Activated CD8-positive, alpha-beta memory T cell treated with anti-CD3 and anti-CD28 coated beads, Interleukin-2, amount 10 ng/mL, durations not matched to agents 7 days and 5 days (primary cell): Measurements from ENCODE around the gene DYRK2. TPM values are rescaled to one million over a fixed set of nuclear protein-coding genes. Genes with fewer than 3 reads are reported as not detected.

ENCODE experiments used
- ATAC-seq: fragments of 150-1000 bp; cut with Tn5 transposase; one replicate; pipeline ENCODE4 v1.10.0; 2021; ENCODE audit warnings: moderate library complexity
- CTCF ChIA-PET: fragments of 350-600 bp; sonication (Branson Sonifier 250); formaldehyde crosslinking; loops from one replicate; lab custom pipeline; 2021; ENCODE audit warnings: antibody characterized with exemption; lab: Charles Lee
- DNase-seq: peaks from one replicate; pipeline ENCODE4 v3.0.0-alpha.2; 2020
- H3K27ac Mint-ChIP-seq: one replicate; pipeline ENCODE4 v1.8.0; 2021; ENCODE audit warnings: mild to moderate bottlenecking, mixed read lengths
- H3K27me3 Mint-ChIP-seq: one replicate; pipeline ENCODE4 v1.8.0; 2021; ENCODE audit warnings: mixed read lengths
- H3K36me3 Mint-ChIP-seq: one replicate; pipeline ENCODE4 v1.8.0; 2021; ENCODE audit warnings: mild to moderate bottlenecking, mixed read lengths
- H3K4me1 Mint-ChIP-seq: one replicate; pipeline ENCODE4 v1.8.0; 2021; ENCODE audit warnings: mixed read lengths
- H3K4me3 Mint-ChIP-seq: one replicate; pipeline ENCODE4 v1.8.0; 2021; ENCODE audit warnings: mild to moderate bottlenecking, moderate library complexity, mixed read lengths
- H3K9me3 Mint-ChIP-seq: one replicate; pipeline ENCODE4 v1.8.0; 2022; ENCODE audit warnings: low read depth, mixed read lengths
- total RNA-seq, 2 experiments: library from RNA; stranded (reverse); gene quantifications; one replicate each; pipeline ENCODE4 v1.2.3, GENCODE V29; 2021

DYRK2 gene
- total RNA-seq, 2 experiments from 2014 or later, result 27.7 to 46.6 TPM

- Mint-ChIP-seq H3K27me3 (peaks cover 70% of the 10 kb centered on the region), H3K4me3 (no peak overlapping the region), H3K27ac (no peak overlapping the region), H3K36me3 (no peaks in the 10 kb centered on the region), H3K9me3 (no peaks in the 10 kb centered on the region), H3K4me1 (peaks cover 29% of the 10 kb centered on the region)
- ATAC-seq (no peak), DNase-seq (no peak)
- CTCF ChIA-PET, result interaction anchor here (1.2 kb wide), 1 partner anchor 10 kb away, joined by 3 read pairs; no protein-coding TSS in a partner anchor
Observed at GRCh38 chr12:67702136-67702535, 53.6 kb downstream of the DYRK2 start.

GRCh38 chr12:67704071-67704470 lies 55.5 kb downstream of the DYRK2 start:
- H3K27ac Mint-ChIP-seq, result no peak overlapping the region
- ATAC-seq (no peak), DNase-seq (no peak)
- no peak overlapping the region for H3K4me3 Mint-ChIP-seq
- CTCF ChIA-PET, result no interaction called here
- peaks cover 11% of the 10 kb centered on the region for H3K4me1 Mint-ChIP-seq
- H3K36me3 Mint-ChIP-seq, result no peaks in the 10 kb centered on the region
- no peaks in the 10 kb centered on the region for H3K9me3 Mint-ChIP-seq
- peaks cover 64% of the 10 kb centered on the region for H3K27me3 Mint-ChIP-seq

GRCh38 chr12:67705394-67706370 lies 57.1 kb downstream of the DYRK2 start:
- H3K4me3 Mint-ChIP-seq, result no peak overlapping the region
- peaks cover 49% of the 10 kb centered on the region for H3K27me3 Mint-ChIP-seq
- CTCF ChIA-PET, result no interaction called here
- no peaks in the 10 kb centered on the region for H3K4me1 Mint-ChIP-seq
- no peak overlapping the region for H3K27ac Mint-ChIP-seq
- DNase-seq (no peak), ATAC-seq (no peak)
- no peaks in the 10 kb centered on the region for H3K9me3 Mint-ChIP-seq
- H3K36me3 Mint-ChIP-seq, result no peaks in the 10 kb centered on the region

GRCh38 chr12:67709367-67709954 lies 60.9 kb downstream of the DYRK2 start:
- H3K27me3 Mint-ChIP-seq, result peaks cover 18% of the 10 kb centered on the region
- H3K4me1 Mint-ChIP-seq, result no peaks in the 10 kb centered on the region
- CTCF ChIA-PET, result no interaction called here
- ATAC-seq (no peak), DNase-seq (no peak)
- H3K9me3 Mint-ChIP-seq, result no peaks in the 10 kb centered on the region
- H3K36me3 Mint-ChIP-seq, result no peaks in the 10 kb centered on the region
- H3K27ac Mint-ChIP-seq, result no peak overlapping the region
- no peak overlapping the region for H3K4me3 Mint-ChIP-seq

- no peak for ATAC-seq
- Mint-ChIP-seq H3K4me3 (no peak overlapping the region), H3K4me1 (no peaks in the 10 kb centered on the region), H3K36me3 (no peaks in the 10 kb centered on the region), H3K27ac (no peak overlapping the region), H3K27me3 (peaks cover 7% of the 10 kb centered on the region), H3K9me3 (no peaks in the 10 kb centered on the region)
- CTCF ChIA-PET, result no interaction called here
- DNase-seq, result no peak
Observed at GRCh38 chr12:67710582-67710981, 62.0 kb downstream of the DYRK2 start.

- H3K27ac Mint-ChIP-seq, result no peak overlapping the region
- no peaks in the 10 kb centered on the region for H3K27me3 Mint-ChIP-seq
- no peaks in the 10 kb centered on the region for H3K36me3 Mint-ChIP-seq
- CTCF ChIA-PET, result interaction anchor here (1.0 kb wide), 1 partner anchor 9 kb away, joined by 3 read pairs; no protein-coding TSS in a partner anchor
- no peak overlapping the region for H3K4me3 Mint-ChIP-seq
- no peaks in the 10 kb centered on the region for H3K9me3 Mint-ChIP-seq
- no peaks in the 10 kb centered on the region for H3K4me1 Mint-ChIP-seq
- no peak for ATAC-seq
- no peak for DNase-seq
Observed at GRCh38 chr12:67712011-67712410, 63.5 kb downstream of the DYRK2 start.

GRCh38 chr12:67714648-67715047 lies 66.1 kb downstream of the DYRK2 start:
- DNase-seq, result no peak
- ATAC-seq, result no peak
- no peak overlapping the region for H3K27ac Mint-ChIP-seq
- CTCF ChIA-PET, result no interaction called here
- H3K36me3 Mint-ChIP-seq, result no peaks in the 10 kb centered on the region
- H3K9me3 Mint-ChIP-seq, result no peaks in the 10 kb centered on the region
- H3K4me3 Mint-ChIP-seq, result no peak overlapping the region
- no peaks in the 10 kb centered on the region for H3K4me1 Mint-ChIP-seq
- no peaks in the 10 kb centered on the region for H3K27me3 Mint-ChIP-seq
